CD8-positive, alpha-beta memory T cell (primary cell): ENCODE measurements around the gene ACER2. TPM values are rescaled to one million over a fixed set of nuclear protein-coding genes. Genes with fewer than 3 reads are reported as not detected.

ENCODE experiments used
- CTCF ChIA-PET: fragments of 350-600 bp; sonication (Branson Sonifier 250); formaldehyde crosslinking; loops from one replicate; lab custom pipeline; 2021; ENCODE audit warnings: antibody characterized with exemption; lab: Charles Lee
- POLR2A ChIA-PET: fragments of 350-600 bp; sonication (Branson Sonifier 250); formaldehyde crosslinking; loops from one replicate; lab custom pipeline; 2021; ENCODE audit warnings: antibody characterized with exemption; lab: Charles Lee
- DNase-seq, 5 donors: peaks; one replicate each; pipeline versions ENCODE4 v3.0.0 to v3.0.0-alpha.2; 2020 to 2022; ENCODE audit warnings: mixed read lengths in 1 of 5
- H3K27ac ChIP-seq: one replicate; pipeline ENCODE4 v1.7.0; 2013; ENCODE audit warnings: low read depth, mild to moderate bottlenecking, low read length, moderate library complexity
- H3K27me3 ChIP-seq: 2 replicates; pipeline ENCODE4 v1.7.0; 2013; ENCODE audit warnings: low read length, mild to moderate bottlenecking; ENCODE audit not compliant: insufficient read depth, poor library complexity, severe bottlenecking
- H3K36me3 ChIP-seq: 2 replicates; pipeline ENCODE4 v1.7.0; 2013; ENCODE audit warnings: mild to moderate bottlenecking, low read length, moderate library complexity; ENCODE audit not compliant: insufficient read depth
- H3K4me1 ChIP-seq: 2 replicates; pipeline ENCODE4 v1.7.0; 2013; ENCODE audit warnings: mild to moderate bottlenecking, low read length, moderate library complexity; ENCODE audit not compliant: insufficient read depth
- H3K4me3 ChIP-seq: 2 replicates; pipeline ENCODE4 v1.7.0; 2013; ENCODE audit warnings: mild to moderate bottlenecking, low read length
- H3K9me3 ChIP-seq: 2 replicates; pipeline ENCODE4 v1.7.0; 2013; ENCODE audit warnings: mild to moderate bottlenecking, low read length
- H3K27ac Mint-ChIP-seq, 8 donors: one replicate each; pipeline ENCODE4 v1.8.0; 2020 to 2021; ENCODE audit warnings: mixed read lengths in 8 of 8, mild to moderate bottlenecking in 6 of 8, inconsistent platforms in 3 of 8, moderate library complexity in 3 of 8
- H3K27me3 Mint-ChIP-seq, 2 donors: one replicate each; pipeline ENCODE4 v1.8.0; 2020 to 2021; ENCODE audit warnings: mixed read lengths in 2 of 2, mild to moderate bottlenecking in 1 of 2, moderate library complexity in 1 of 2
- H3K36me3 Mint-ChIP-seq, 3 donors: one replicate each; pipeline ENCODE4 v1.8.0; 2020 to 2021; ENCODE audit warnings: mixed read lengths in 3 of 3, inconsistent platforms in 1 of 3, mild to moderate bottlenecking in 1 of 3
- H3K4me1 Mint-ChIP-seq, 3 donors: one replicate each; pipeline ENCODE4 v1.8.0; 2020 to 2021; ENCODE audit warnings: mixed read lengths in 3 of 3, inconsistent platforms in 1 of 3, mild to moderate bottlenecking in 1 of 3
- H3K4me3 Mint-ChIP-seq, 7 donors: one replicate each; pipeline ENCODE4 v1.8.0; 2020 to 2021; ENCODE audit warnings: mixed read lengths in 7 of 7, mild to moderate bottlenecking in 6 of 7, moderate library complexity in 4 of 7, inconsistent platforms in 2 of 7
- H3K9me3 Mint-ChIP-seq, 5 donors: one replicate each; pipeline ENCODE4 v1.8.0; 2020 to 2022; ENCODE audit warnings: mixed read lengths in 5 of 5, mild to moderate bottlenecking in 3 of 5, moderate library complexity in 2 of 5, inconsistent platforms in 1 of 5
- polyA plus RNA-seq: library from polyadenylated mRNA; unstranded; fragments of 300-500 nt; fragmentation: Illumina TruSeq; gene quantifications from one replicate; pipeline ENCODE4 v1.2.3, GENCODE V29; 2021
- total RNA-seq, 2 experiments: library from RNA; stranded (reverse); gene quantifications; one replicate each; pipeline ENCODE4 v1.2.3, GENCODE V29; 2021

The ACER2 gene
- total and polyA plus RNA-seq, 3 experiments from 2014 or later, result 0.38 to 3.0 (median 2.7) TPM

DNA sequence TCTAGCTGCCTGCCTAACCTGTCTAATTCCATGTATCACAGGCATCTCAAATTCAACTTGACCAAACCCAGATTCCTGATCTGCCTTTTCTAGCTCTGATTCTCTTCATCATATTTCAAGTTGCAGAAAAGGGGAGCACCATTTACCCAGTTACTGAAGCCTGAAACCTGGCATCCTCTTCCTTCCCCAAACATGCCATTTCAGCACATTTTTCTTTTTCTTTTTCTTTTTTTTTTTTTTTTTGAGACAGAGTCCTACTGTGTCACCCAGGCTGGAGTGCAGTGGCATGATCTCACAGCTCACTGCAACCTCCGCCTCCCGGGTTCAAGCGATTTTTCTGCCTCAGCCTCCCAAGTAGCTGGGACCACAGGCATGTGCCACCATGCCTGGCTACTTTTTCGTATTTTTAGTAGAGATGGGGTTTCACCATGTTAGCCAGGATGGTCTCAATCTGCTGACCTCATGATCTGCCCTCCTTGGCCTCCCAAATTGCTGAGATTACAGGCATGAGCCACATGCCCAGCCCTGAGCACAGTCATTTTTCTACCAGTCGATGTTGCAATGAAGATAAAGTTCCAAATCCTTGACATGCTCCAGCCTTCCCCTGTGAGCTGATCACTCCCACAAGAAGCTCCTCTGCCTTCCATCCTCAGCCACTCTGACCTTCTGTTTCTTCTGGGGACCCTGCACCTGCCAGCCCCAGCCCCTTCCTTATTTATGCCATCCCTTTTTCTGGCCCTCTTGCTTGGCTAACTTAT lies 32.2 kb downstream of the ACER2 start:
- peak overlapping the region in 7 of 8 donors; percentile 7 to 92 (median 73) for H3K27ac Mint-ChIP-seq
- H3K27me3 ChIP-seq, result no peaks in the 10 kb centered on the region
- H3K4me1 Mint-ChIP-seq, result peaks cover 11 to 16% (median 14%) of the 10 kb centered on the region in 3 donors
- no peak overlapping the region for H3K4me3 ChIP-seq
- no peaks in the 10 kb centered on the region for H3K36me3 ChIP-seq
- H3K36me3 Mint-ChIP-seq, result peaks cover 5 to 26% (median 21%) of the 10 kb centered on the region in 3 donors
- H3K9me3 Mint-ChIP-seq, result no peaks in the 10 kb centered on the region
- peak overlapping the region in 6 of 7 donors; percentile 65 to 77 (median 70) for H3K4me3 Mint-ChIP-seq
- H3K4me1 ChIP-seq, result no peaks in the 10 kb centered on the region
- DNase-seq, result no peak
- CTCF ChIA-PET, result interaction anchor here (1.1 to 7.7 kb wide), 3 partner anchors 11 to 24 kb away, joined by 3 to 42 read pairs (median 3); no protein-coding TSS in a partner anchor
- POLR2A ChIA-PET, result no interaction called here
- no peak overlapping the region for H3K27ac ChIP-seq
- no peaks in the 10 kb centered on the region for H3K9me3 ChIP-seq
- H3K27me3 Mint-ChIP-seq, result no peaks in the 10 kb centered on the region

DNA sequence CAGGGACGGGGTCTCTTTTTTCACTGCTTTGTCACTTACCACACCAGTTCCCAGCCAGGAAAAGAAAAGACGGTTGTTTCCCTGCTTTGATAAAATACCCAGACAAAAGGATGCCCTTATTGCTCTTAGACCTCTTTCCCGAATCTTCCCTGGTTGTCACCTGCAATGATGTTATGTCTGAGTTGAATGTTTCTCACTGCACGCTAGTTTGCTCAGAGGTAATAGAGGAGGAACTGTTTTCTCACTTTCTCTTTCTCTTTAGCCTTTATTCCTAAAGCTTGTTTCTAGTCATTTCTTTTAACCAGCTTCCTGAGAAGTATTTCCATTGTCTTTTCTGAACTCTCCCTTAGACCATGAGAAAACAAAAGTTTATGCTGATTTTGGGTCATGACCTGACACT lies 32.9 kb downstream of the ACER2 start:
- Mint-ChIP-seq H3K27me3 (no peaks in the 10 kb centered on the region), H3K27ac (peak overlapping the region in 7 of 8 donors; percentile 47 to 92 (median 83)), H3K4me1 (peaks cover 11 to 16% (median 14%) of the 10 kb centered on the region in 3 donors), H3K4me3 (peak overlapping the region; percentile 14 to 77 (median 69)), H3K9me3 (no peaks in the 10 kb centered on the region), H3K36me3 (peaks cover 5 to 25% (median 21%) of the 10 kb centered on the region in 3 donors)
- H3K9me3 ChIP-seq, result no peaks in the 10 kb centered on the region
- no peaks in the 10 kb centered on the region for H3K4me1 ChIP-seq
- ChIA-PET POLR2A (interaction anchor here (0.5 kb wide), 1 partner anchor 392 kb away, joined by 3 read pairs; the partner anchor contains the start of gene RRAGA), CTCF (interaction anchor here (1.1 to 7.7 kb wide), 2 partner anchors 11 to 23 kb away, joined by 3 to 42 read pairs; no protein-coding TSS in a partner anchor)
- DNase-seq, result no peak
- H3K27ac ChIP-seq, result no peak overlapping the region
- H3K36me3 ChIP-seq, result no peaks in the 10 kb centered on the region
- H3K4me3 ChIP-seq, result peak overlapping the region; percentile 44
- no peaks in the 10 kb centered on the region for H3K27me3 ChIP-seq

- Histone ChIP-seq H3K4me3 (no peak overlapping the region), H3K27ac (no peak overlapping the region), H3K36me3 (no peaks in the 10 kb centered on the region), H3K27me3 (no peaks in the 10 kb centered on the region), H3K9me3 (no peaks in the 10 kb centered on the region), H3K4me1 (no peaks in the 10 kb centered on the region)
- Mint-ChIP-seq H3K27me3 (no peaks in the 10 kb centered on the region), H3K4me3 (peak overlapping the region in 4 of 7 donors; percentile 5 to 72 (median 25)), H3K36me3 (peaks cover 5 to 27% (median 19%) of the 10 kb centered on the region in 3 donors), H3K4me1 (peaks cover 11 to 16% (median 14%) of the 10 kb centered on the region in 3 donors), H3K27ac (peak overlapping the region in 3 of 8 donors; percentile 18 to 92 (median 47)), H3K9me3 (no peaks in the 10 kb centered on the region)
- ChIA-PET CTCF (interaction anchor here (7.7 kb wide), 1 partner anchor 23 kb away, joined by 42 read pairs; no protein-coding TSS in a partner anchor), POLR2A (interaction anchor here (0.5 kb wide), 1 partner anchor 393 kb away, joined by 3 read pairs; the partner anchor contains the start of gene RRAGA)
- no peak for DNase-seq
These were observed 33.4 kb downstream of the ACER2 start for GRCh38 chr9:19442240-19442639.

- no peak overlapping the region for H3K27ac Mint-ChIP-seq
- Histone ChIP-seq H3K27me3 (no peaks in the 10 kb centered on the region), H3K36me3 (no peaks in the 10 kb centered on the region), H3K9me3 (no peaks in the 10 kb centered on the region), H3K4me3 (no peak overlapping the region), H3K4me1 (no peaks in the 10 kb centered on the region), H3K27ac (no peak overlapping the region)
- ChIA-PET POLR2A (no interaction called here), CTCF (interaction anchor here (7.7 kb wide), 1 partner anchor 19 kb away, joined by 42 read pairs; no protein-coding TSS in a partner anchor)
- H3K27me3 Mint-ChIP-seq, result no peaks in the 10 kb centered on the region
- H3K4me3 Mint-ChIP-seq, result no peak overlapping the region
- DNase-seq, result no peak
- no peaks in the 10 kb centered on the region for H3K9me3 Mint-ChIP-seq
- H3K36me3 Mint-ChIP-seq, result peaks cover 4 to 26% (median 12%) of the 10 kb centered on the region in 3 donors
- peaks cover 11 to 16% (median 14%) of the 10 kb centered on the region in 3 donors for H3K4me1 Mint-ChIP-seq
These were observed 36.6 kb downstream of the ACER2 start for GRCh38 chr9:19445452-19445851.

DNA sequence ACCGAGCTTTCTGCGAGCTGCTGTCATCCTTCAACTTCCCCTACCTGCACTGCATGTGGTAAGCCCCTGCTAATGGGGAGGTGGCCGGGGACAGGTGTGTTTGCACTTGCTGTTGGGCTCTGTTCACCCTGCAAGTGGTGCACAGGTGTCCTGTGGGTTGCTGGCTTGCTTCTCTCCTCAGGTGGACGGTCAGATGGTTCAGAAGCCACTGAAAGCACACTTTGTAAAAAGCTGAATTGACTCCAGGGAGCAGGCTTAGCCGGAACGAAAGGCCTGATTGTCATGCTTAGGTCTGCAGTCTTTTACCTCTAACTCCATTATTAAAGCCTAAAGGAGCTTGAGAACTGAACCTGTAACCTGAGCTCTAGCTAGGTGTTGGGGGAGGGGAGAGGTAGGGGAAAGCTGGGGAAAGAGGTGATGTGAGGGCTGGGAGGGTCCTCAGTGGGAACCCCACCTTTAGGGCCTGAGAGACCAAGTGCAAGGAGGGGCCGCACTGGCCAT lies 37.6 kb downstream of the ACER2 start:
- Mint-ChIP-seq H3K27me3 (no peaks in the 10 kb centered on the region), H3K36me3 (peaks cover 0 to 31% (median 10%) of the 10 kb centered on the region in 3 donors), H3K4me1 (peaks cover 8 to 13% (median 10%) of the 10 kb centered on the region in 3 donors), H3K27ac (no peak overlapping the region), H3K9me3 (no peaks in the 10 kb centered on the region), H3K4me3 (no peak overlapping the region)
- CTCF ChIA-PET, result interaction anchor here (1.4 kb wide), 1 partner anchor 18 kb away, joined by 10 read pairs; no protein-coding TSS in a partner anchor
- Histone ChIP-seq H3K4me3 (no peak overlapping the region), H3K4me1 (no peaks in the 10 kb centered on the region), H3K36me3 (no peaks in the 10 kb centered on the region), H3K27ac (no peak overlapping the region), H3K9me3 (no peaks in the 10 kb centered on the region), H3K27me3 (no peaks in the 10 kb centered on the region)
- DNase-seq, result no peak
- POLR2A ChIA-PET, result no interaction called here

DNA sequence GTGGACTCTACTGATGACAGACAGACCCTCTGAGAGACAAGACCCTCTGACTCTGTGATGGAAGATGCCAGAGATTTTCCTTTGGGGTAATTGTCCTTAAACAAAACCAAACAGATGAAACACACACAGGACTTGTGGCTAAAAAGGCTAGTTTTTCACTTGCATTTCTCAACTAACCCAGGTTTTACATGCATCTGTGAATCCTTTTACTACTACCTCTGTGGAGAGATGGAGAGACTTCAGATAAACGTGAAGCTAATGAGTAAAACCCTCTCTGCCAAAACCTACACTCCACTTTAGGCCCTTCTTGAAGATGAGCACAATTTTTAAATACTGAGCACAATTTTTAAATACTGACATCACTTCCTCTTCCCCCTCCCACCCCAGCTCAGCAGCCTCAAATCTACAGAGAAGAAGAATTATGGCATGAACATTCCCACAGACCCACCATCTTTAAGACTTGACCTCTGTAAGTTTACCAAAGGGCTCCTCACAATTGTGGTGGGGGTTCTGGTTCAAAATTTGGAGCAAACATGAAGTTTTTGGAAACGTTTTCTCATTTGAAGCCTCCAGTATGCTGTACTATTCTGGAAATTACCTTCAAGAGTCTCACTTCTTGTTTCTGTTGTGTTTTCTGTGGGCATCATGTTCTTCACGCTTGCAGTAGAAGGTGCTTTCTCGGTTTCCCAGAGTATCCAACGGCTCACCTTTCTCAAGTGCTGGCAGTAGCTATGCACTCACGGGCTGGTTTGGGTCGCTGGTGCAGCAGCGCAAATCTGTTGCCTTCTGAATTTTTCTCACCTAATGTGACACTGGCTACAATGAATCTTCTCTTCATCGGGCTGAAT lies 42.7 kb downstream of the ACER2 start:
- H3K27me3 Mint-ChIP-seq, result peaks cover 0 to 1% of the 10 kb centered on the region in 2 donors
- no peaks in the 10 kb centered on the region for H3K36me3 ChIP-seq
- no peaks in the 10 kb centered on the region for H3K27me3 ChIP-seq
- H3K4me3 Mint-ChIP-seq, result no peak overlapping the region
- H3K27ac Mint-ChIP-seq, result peak overlapping the region in 1 of 8 donors; percentile 22
- peaks cover 0 to 18% (median 4%) of the 10 kb centered on the region in 3 donors for H3K36me3 Mint-ChIP-seq
- no peak for DNase-seq
- no peaks in the 10 kb centered on the region for H3K9me3 Mint-ChIP-seq
- ChIA-PET CTCF (interaction anchor here (1.4 to 6.6 kb wide), 2 partner anchors 10 to 14 kb away, joined by 3 to 66 read pairs; no protein-coding TSS in a partner anchor), POLR2A (no interaction called here)
- H3K4me3 ChIP-seq, result no peak overlapping the region
- H3K27ac ChIP-seq, result no peak overlapping the region
- H3K4me1 Mint-ChIP-seq, result no peaks in the 10 kb centered on the region
- H3K9me3 ChIP-seq, result no peaks in the 10 kb centered on the region
- no peaks in the 10 kb centered on the region for H3K4me1 ChIP-seq

DNA sequence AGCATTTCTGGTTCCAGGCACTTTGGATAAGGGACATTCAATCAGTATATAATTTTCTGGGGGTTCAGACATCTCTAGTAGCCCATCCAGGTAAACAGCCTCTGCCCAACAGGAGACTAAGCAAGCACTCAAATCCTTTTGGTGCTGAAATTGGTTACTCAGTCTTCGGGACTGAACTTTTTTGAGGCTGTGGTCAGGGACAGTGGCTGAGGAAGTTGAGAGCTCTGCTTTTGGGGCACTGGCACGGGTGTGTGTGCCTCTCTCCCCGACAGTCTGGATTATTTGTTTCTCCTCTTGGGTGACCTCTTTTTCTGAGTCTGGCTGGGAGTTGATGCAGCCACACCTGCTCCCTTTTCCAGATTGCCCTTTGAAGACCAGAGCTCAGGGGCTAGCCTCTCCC lies 47.6 kb downstream of the ACER2 start:
- Histone ChIP-seq H3K27ac (no peak overlapping the region), H3K9me3 (no peaks in the 10 kb centered on the region), H3K36me3 (no peaks in the 10 kb centered on the region), H3K4me3 (no peak overlapping the region), H3K27me3 (no peaks in the 10 kb centered on the region), H3K4me1 (peaks cover 7% of the 10 kb centered on the region)
- H3K27me3 Mint-ChIP-seq, result peaks cover 0 to 1% of the 10 kb centered on the region in 2 donors
- ChIA-PET POLR2A (interaction anchor here (0.9 to 1.5 kb wide), 2 partner anchors 76 kb away, joined by 3 to 4 read pairs; partner anchors contain the start of gene RPS6), CTCF (interaction anchor here (0.9 to 6.6 kb wide), 8 partner anchors 9 to 1202 kb away, joined by 3 to 66 read pairs (median 6); no protein-coding TSS in a partner anchor)
- peaks cover 0 to 7% (median 3%) of the 10 kb centered on the region in 3 donors for H3K36me3 Mint-ChIP-seq
- no peak for DNase-seq
- peaks cover 6 to 8% (median 7%) of the 10 kb centered on the region in 3 donors for H3K4me1 Mint-ChIP-seq
- no peak overlapping the region for H3K4me3 Mint-ChIP-seq
- H3K9me3 Mint-ChIP-seq, result no peaks in the 10 kb centered on the region
- H3K27ac Mint-ChIP-seq, result no peak overlapping the region
